Chondrocyte (in vitro differentiated cells): ENCODE data around the gene PSMB9. TPM values are rescaled to one million over a fixed set of nuclear protein-coding genes. Genes with fewer than 3 reads are reported as not detected.
"Not testable (repeated sequence)": the region's sequence is repeated elsewhere in the genome, so short reads cannot be mapped to it uniquely, and the experiment has no call there.

ENCODE experiments used
- DNase-seq: peaks from one replicate; pipeline ENCODE4 v3.0.0; 2021; ENCODE audit warnings: mixed read lengths, low spot score
- H3K27ac Mint-ChIP-seq: one replicate; pipeline ENCODE4 v1.8.0; 2021; ENCODE audit warnings: mild to moderate bottlenecking, moderate library complexity, mixed read lengths; ENCODE audit not compliant: unreplicated experiment
- H3K27me3 Mint-ChIP-seq: 2 replicates; pipeline ENCODE4 v1.8.0; 2021; ENCODE audit warnings: low read depth, mixed read lengths
- H3K36me3 Mint-ChIP-seq: 2 replicates; pipeline ENCODE4 v1.8.0; 2021; ENCODE audit warnings: low read depth, mixed read lengths
- H3K4me1 Mint-ChIP-seq: 2 replicates; pipeline ENCODE4 v1.8.0; 2021; ENCODE audit warnings: low read depth, mild to moderate bottlenecking, mixed read lengths
- H3K4me3 Mint-ChIP-seq: one replicate; pipeline ENCODE4 v1.8.0; 2021; ENCODE audit warnings: mild to moderate bottlenecking, moderate library complexity, mixed read lengths; ENCODE audit not compliant: unreplicated experiment
- H3K9me3 Mint-ChIP-seq: 2 replicates; pipeline ENCODE4 v1.8.0; 2021; ENCODE audit warnings: low read depth, mixed read lengths
- total RNA-seq: library from RNA; stranded (reverse); gene quantifications from 3 replicates; pipeline ENCODE4 v1.2.1, GENCODE V29; 2021
- TF ChIP-seq, protein P1 (sequence below): fragments of 200-600 bp; sonication (generic); IDR thresholded peaks from 2 replicates; pipeline ENCODE4 v1.5.0; 2021; ENCODE audit warnings: antibody characterized with exemption, mild to moderate bottlenecking, moderate library complexity

The PSMB9 gene
- total RNA-seq, 1 donor from 2014 or later = 1.2 TPM

DNA sequence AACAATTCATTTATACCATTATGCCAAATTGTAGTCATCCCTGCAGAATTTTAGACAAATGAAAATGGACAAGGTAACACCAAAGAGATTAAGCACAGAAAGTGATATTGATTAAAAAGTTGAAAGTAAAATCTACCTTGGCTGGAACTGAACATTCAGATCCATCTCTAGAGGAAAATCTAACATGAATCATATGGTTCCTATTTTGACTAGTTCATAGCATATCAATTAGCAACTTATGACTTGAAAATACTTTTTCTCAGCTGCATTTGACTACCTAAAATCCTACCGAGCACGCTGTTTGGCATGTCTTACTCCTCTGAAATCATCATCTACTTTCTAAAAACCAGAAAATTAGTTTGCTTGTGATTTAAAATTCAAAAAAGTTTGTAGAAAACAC, 22.6 kb downstream of the PSMB9 start:
- peaks cover 3% of the 10 kb centered on the region for H3K9me3 Mint-ChIP-seq
- no peak overlapping the region for H3K27ac Mint-ChIP-seq
- DNase-seq = no peak
- H3K36me3 Mint-ChIP-seq = no peaks in the 10 kb centered on the region
- TF ChIP-seq, protein P1, sequence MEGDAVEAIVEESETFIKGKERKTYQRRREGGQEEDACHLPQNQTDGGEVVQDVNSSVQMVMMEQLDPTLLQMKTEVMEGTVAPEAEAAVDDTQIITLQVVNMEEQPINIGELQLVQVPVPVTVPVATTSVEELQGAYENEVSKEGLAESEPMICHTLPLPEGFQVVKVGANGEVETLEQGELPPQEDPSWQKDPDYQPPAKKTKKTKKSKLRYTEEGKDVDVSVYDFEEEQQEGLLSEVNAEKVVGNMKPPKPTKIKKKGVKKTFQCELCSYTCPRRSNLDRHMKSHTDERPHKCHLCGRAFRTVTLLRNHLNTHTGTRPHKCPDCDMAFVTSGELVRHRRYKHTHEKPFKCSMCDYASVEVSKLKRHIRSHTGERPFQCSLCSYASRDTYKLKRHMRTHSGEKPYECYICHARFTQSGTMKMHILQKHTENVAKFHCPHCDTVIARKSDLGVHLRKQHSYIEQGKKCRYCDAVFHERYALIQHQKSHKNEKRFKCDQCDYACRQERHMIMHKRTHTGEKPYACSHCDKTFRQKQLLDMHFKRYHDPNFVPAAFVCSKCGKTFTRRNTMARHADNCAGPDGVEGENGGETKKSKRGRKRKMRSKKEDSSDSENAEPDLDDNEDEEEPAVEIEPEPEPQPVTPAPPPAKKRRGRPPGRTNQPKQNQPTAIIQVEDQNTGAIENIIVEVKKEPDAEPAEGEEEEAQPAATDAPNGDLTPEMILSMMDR = no peak
- H3K27me3 Mint-ChIP-seq = peaks cover 67% of the 10 kb centered on the region
- no peak overlapping the region for H3K4me3 Mint-ChIP-seq
- H3K4me1 Mint-ChIP-seq = no peaks in the 10 kb centered on the region

DNA sequence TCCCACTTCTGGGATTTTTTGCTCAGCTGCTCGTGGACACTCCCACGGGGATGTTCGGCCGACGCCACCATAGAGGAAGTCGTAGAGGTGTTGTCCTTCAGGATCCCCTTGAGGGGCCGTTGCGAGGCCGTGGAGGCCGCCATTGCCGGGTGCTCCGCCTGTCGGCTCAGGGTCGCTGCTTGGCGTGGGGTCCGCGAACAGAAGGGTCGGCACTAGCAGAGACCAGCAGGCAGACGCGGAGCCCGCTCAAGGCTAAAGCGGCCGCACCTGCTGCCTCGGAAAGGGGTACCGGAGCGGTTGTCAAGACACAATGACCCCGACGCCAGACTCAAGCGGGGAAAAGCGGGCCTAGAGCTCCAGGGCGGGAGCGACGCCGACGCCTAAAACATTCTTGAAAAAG, 25.7 kb downstream of the PSMB9 start:
- DNase-seq = no peak
- H3K27me3 Mint-ChIP-seq = peaks cover 54% of the 10 kb centered on the region
- TF ChIP-seq, protein P1 = no peak
- no peak overlapping the region for H3K27ac Mint-ChIP-seq
- H3K4me3 Mint-ChIP-seq = no peak overlapping the region
- H3K36me3 Mint-ChIP-seq = no peaks in the 10 kb centered on the region
- H3K9me3 Mint-ChIP-seq = no peaks in the 10 kb centered on the region
- peaks cover 3% of the 10 kb centered on the region for H3K4me1 Mint-ChIP-seq

DNA sequence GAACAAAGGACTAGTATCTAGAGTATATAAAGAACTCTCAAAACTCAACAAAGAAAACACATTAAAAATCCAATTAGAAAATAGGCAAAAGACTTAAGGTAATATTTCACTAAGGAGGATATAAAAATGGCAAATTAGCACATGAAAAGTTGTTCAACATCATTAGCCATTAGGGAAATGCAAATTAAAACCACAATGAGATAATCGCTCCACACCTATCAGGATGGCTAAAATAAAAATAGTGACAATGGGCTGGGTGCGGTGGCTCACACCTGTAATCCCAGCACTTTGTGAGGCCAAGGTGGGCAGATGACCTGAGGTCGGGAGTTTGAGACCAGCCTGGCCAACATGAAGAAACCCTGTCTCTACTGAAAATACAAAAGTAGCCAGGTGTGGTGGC, 27.0 kb downstream of the PSMB9 start:
- H3K4me1 Mint-ChIP-seq, H3K9me3 Mint-ChIP-seq, H3K4me3 Mint-ChIP-seq, DNase-seq, H3K27ac Mint-ChIP-seq, H3K36me3 Mint-ChIP-seq: not testable (repeated sequence)
- peaks cover 44% of the 10 kb centered on the region for H3K27me3 Mint-ChIP-seq

DNA sequence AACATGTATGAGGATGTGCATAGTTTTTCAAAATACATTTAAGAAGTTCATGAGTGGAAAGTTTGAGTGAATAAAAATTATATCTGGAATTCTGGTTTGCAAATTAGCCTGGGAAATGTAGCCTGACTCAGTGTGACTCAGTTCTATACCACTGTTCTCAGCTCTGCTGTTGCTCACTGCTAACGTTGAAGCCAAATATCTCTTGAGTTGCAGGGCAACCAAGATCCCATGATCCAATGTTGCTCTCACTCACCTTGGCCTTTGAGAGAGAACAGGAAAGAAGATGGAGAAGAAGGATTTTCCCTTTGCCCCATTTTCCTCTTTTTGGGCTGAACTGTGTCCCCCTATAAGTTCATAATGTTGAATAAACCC, 28.9 kb downstream of the PSMB9 start:
- no peak for DNase-seq

DNA sequence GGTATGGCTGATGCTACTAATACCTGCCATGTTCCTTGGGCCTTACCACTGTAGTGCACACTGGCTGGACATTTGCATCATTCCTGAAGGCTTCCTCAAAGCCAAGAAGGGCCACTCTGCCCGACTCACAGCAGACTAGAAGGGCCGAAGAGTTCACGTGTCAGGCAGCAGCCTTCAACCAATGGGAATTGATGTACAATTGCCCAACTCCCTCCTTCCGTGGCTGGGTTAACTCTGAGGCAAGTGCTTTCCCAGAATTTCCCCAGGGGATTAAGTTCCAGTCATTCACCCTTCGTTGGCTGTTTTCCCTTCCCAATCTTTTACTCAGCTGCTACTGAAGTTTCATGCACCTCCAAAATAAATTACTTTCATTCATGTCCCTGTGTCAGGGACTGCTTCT, 29.8 kb downstream of the PSMB9 start:
- Mint-ChIP-seq H3K4me1 (peaks cover 16% of the 10 kb centered on the region), H3K27me3 (peaks cover 28% of the 10 kb centered on the region), H3K9me3 (no peaks in the 10 kb centered on the region), H3K36me3 (no peaks in the 10 kb centered on the region), H3K27ac (no peak overlapping the region), H3K4me3 (no peak overlapping the region)
- TF ChIP-seq, protein P1 = no peak
- DNase-seq = no peak

More for the DNA sequence above, 28.9 kb downstream of the PSMB9 start:
- H3K36me3 Mint-ChIP-seq = no peaks in the 10 kb centered on the region
- H3K4me3 Mint-ChIP-seq = no peak overlapping the region
- TF ChIP-seq, protein P1 = no peak
- H3K9me3 Mint-ChIP-seq = no peaks in the 10 kb centered on the region
- no peak overlapping the region for H3K27ac Mint-ChIP-seq
- H3K4me1 Mint-ChIP-seq = peaks cover 16% of the 10 kb centered on the region
- peaks cover 33% of the 10 kb centered on the region for H3K27me3 Mint-ChIP-seq

DNA sequence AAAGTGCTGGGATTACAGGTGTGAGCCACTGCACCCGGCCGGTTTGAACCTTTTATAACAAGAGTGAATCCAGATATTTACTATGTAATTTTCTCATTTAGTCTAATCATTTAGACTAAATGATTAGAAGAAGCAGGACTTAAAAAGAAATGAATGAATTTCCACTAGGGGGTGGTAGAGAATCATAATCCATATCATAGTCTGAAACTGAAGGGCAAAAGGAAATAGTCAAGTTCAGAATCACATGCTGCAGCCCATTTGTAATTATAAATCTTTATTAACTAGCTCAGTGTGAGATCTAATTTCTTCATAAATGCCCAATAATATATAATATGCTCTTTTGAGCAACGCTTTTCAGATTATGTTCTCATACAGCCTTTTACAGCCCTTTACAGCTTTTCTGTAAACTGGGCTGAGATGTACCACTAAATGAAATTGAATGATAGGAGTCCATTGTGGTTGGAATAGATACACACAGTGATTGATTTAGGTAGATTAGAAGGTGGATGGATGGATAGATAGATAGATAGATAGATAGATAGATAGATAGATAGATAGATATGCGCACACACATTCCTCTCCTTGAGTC, 31.8 kb downstream of the PSMB9 start:
- Mint-ChIP-seq H3K36me3 (no peaks in the 10 kb centered on the region), H3K9me3 (no peaks in the 10 kb centered on the region), H3K4me3 (no peak overlapping the region), H3K27me3 (peaks cover 18% of the 10 kb centered on the region), H3K27ac (no peak overlapping the region), H3K4me1 (peaks cover 24% of the 10 kb centered on the region)
- no peak for DNase-seq
- TF ChIP-seq, protein P1 = peak; percentile 83
